Endothelial cell (in vitro differentiated cells): ENCODE results near the gene SNAPC2. TPM values are rescaled to one million over a fixed set of nuclear protein-coding genes. Genes with fewer than 3 reads are reported as not detected.
A peak's percentile ranks its signal among the peaks of the same experiment; 100 is the strongest.
"Not testable (repeated sequence)": the region's sequence is repeated elsewhere in the genome, so short reads cannot be mapped to it uniquely, and the experiment has no call there.

Source experiments
- DNase-seq: peaks from one replicate; pipeline ENCODE4 v3.0.0; 2021; ENCODE audit warnings: low spot score
- H3K27ac Mint-ChIP-seq: one replicate; pipeline ENCODE4 v1.8.0; 2021; ENCODE audit warnings: mixed read lengths, inconsistent platforms; ENCODE audit not compliant: unreplicated experiment
- H3K27me3 Mint-ChIP-seq: one replicate; pipeline ENCODE4 v1.8.0; 2021; ENCODE audit warnings: mild to moderate bottlenecking, moderate library complexity, mixed read lengths, inconsistent platforms; ENCODE audit not compliant: unreplicated experiment
- H3K36me3 Mint-ChIP-seq: one replicate; pipeline ENCODE4 v1.8.0; 2021; ENCODE audit warnings: mild to moderate bottlenecking, low read depth, mixed read lengths, inconsistent platforms; ENCODE audit not compliant: unreplicated experiment
- H3K4me1 Mint-ChIP-seq: one replicate; pipeline ENCODE4 v1.8.0; 2021; ENCODE audit warnings: mild to moderate bottlenecking, mixed read lengths, inconsistent platforms; ENCODE audit not compliant: unreplicated experiment
- H3K4me3 Mint-ChIP-seq: one replicate; pipeline ENCODE4 v1.8.0; 2021; ENCODE audit warnings: mild to moderate bottlenecking, mixed read lengths, inconsistent platforms; ENCODE audit not compliant: unreplicated experiment
- H3K9me3 Mint-ChIP-seq: one replicate; pipeline ENCODE4 v1.8.0; 2021; ENCODE audit warnings: mixed read lengths, inconsistent platforms; ENCODE audit not compliant: unreplicated experiment
- CTCF ChIP-seq: fragments of 200-600 bp; sonication (generic); IDR thresholded peaks from one replicate; pipeline ENCODE4 v1.5.0; 2021; ENCODE audit warnings: antibody characterized with exemption; ENCODE audit not compliant: unreplicated experiment
- total RNA-seq: library from RNA; stranded (reverse); fragmentation: NEBNext Ultra II Directional; extraction: Animal tissue kit (Norgen Biotek cat#: 25700); gene quantifications from one replicate; pipeline ENCODE4 v1.2.1, GENCODE V29; 2021; ENCODE audit not compliant: unreplicated experiment

Gene SNAPC2
- total RNA-seq, 1 donor from 2014 or later: 13.5 TPM

GRCh38 chr19:7916955-7917266 is 3.2 kb upstream of the SNAPC2 start:
- peaks cover 12% of the 10 kb centered on the region for H3K4me1 Mint-ChIP-seq
- peaks cover 8% of the 10 kb centered on the region for H3K36me3 Mint-ChIP-seq
- no peak for DNase-seq
- H3K4me3 Mint-ChIP-seq: peak overlapping the region; percentile 89
- no peaks in the 10 kb centered on the region for H3K9me3 Mint-ChIP-seq
- H3K27ac Mint-ChIP-seq: no peak overlapping the region
- no peak for TF ChIP-seq CTCF
- H3K27me3 Mint-ChIP-seq: peaks cover 23% of the 10 kb centered on the region

GRCh38 chr19:7917267-7918061 is 2.7 kb upstream of the SNAPC2 start:
- Mint-ChIP-seq H3K9me3 (no peaks in the 10 kb centered on the region), H3K27me3 (peaks cover 23% of the 10 kb centered on the region), H3K36me3 (peaks cover 11% of the 10 kb centered on the region), H3K4me3 (peak overlapping the region; percentile 89), H3K27ac (no peak overlapping the region), H3K4me1 (peaks cover 12% of the 10 kb centered on the region)
- TF ChIP-seq CTCF: no peak
- DNase-seq: peak; percentile 77

GRCh38 chr19:7918062-7918614 is 2.0 kb upstream of the SNAPC2 start:
- H3K4me1 Mint-ChIP-seq: peaks cover 12% of the 10 kb centered on the region
- H3K27me3 Mint-ChIP-seq: peaks cover 26% of the 10 kb centered on the region
- H3K4me3 Mint-ChIP-seq, H3K27ac Mint-ChIP-seq, H3K36me3 Mint-ChIP-seq, DNase-seq, H3K9me3 Mint-ChIP-seq: not testable (repeated sequence)

GRCh38 chr19:7918615-7919421 is 1.3 kb upstream of the SNAPC2 start:
- Mint-ChIP-seq H3K9me3 (no peaks in the 10 kb centered on the region), H3K4me1 (peaks cover 12% of the 10 kb centered on the region), H3K27ac (no peak overlapping the region), H3K36me3 (peaks cover 8% of the 10 kb centered on the region), H3K4me3 (no peak overlapping the region), H3K27me3 (peaks cover 29% of the 10 kb centered on the region)
- no peak for TF ChIP-seq CTCF
- DNase-seq: no peak

- Mint-ChIP-seq H3K36me3 (peaks cover 8% of the 10 kb centered on the region), H3K9me3 (no peaks in the 10 kb centered on the region), H3K27me3 (peaks cover 15% of the 10 kb centered on the region), H3K4me3 (peak overlapping the region; percentile 88), H3K4me1 (peaks cover 8% of the 10 kb centered on the region), H3K27ac (peak overlapping the region; percentile 64)
- peak; percentile 99 for DNase-seq
- no peak for TF ChIP-seq CTCF
Measured at GRCh38 chr19:7920519-7921301, 572 bp downstream of the SNAPC2 start.
